Measurements from ENCODE around the gene TPM2.

DNA sequence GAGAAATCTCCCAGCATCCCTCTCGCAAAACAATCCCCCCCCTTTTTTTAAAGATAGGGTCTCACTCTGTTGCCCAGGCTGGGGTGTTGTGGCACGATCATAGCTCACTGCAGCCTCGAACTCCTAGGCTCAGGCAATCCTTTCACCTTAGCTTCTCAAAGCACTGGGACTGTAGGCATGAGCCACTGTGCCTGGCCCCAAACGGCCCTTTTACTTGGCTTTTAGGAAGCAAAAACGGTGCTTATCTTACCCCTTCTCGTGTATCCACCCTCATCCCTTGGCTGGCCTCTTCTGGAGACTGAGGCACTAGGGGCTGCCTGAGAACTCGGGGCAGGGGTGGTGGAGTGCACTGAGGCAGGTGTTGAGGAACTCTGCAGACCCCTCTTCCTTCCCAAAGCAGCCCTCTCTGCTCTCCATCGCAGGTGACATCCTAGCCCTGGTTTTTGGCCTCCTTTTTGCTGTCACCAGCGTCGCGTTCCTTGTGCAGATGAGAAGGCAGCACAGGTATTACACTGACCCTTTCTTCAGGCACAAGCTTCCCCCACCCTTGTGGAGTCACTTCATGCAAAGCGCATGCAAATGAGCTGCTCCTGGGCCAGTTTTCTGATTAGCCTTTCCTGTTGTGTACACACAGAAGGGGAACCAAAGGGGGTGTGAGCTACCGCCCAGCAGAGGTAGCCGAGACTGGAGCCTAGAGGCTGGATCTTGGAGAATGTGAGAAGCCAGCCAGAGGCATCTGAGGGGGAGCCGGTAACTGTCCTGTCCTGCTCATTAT, 9.2 kb downstream of the TPM2 start:
- TF ChIP-seq PPARA (CRISPR knock-in tag; IDR thresholded peaks at IDR 0.05; ENCODE audit: borderline replicate concordance) (no peak), BACH2 (CRISPR knock-in tag; IDR thresholded peaks at IDR 0.05; ENCODE audit: borderline replicate concordance) (no peak), ZFP3 (CRISPR knock-in tag; IDR thresholded peaks at IDR 0.05) (no peak), ZFP30 (CRISPR knock-in tag; IDR thresholded peaks at IDR 0.05) (no peak), ESRRG (CRISPR knock-in tag; IDR thresholded peaks at IDR 0.05) (no peak), RARB (CRISPR knock-in tag; IDR thresholded peaks at IDR 0.05) (no peak), ZNF565 (CRISPR knock-in tag; conservative IDR thresholded peaks at IDR 0.05; ENCODE audit: low read depth) (no peak), ARNTL (CRISPR knock-in tag; IDR thresholded peaks at IDR 0.05; ENCODE audit: borderline replicate concordance, low read depth) (no peak), ZNF70 (CRISPR knock-in tag; IDR thresholded peaks at IDR 0.05) (no peak), ZNF8 (CRISPR knock-in tag; IDR thresholded peaks at IDR 0.05) (no peak)
- TF ChIP-seq, protein P1, sequence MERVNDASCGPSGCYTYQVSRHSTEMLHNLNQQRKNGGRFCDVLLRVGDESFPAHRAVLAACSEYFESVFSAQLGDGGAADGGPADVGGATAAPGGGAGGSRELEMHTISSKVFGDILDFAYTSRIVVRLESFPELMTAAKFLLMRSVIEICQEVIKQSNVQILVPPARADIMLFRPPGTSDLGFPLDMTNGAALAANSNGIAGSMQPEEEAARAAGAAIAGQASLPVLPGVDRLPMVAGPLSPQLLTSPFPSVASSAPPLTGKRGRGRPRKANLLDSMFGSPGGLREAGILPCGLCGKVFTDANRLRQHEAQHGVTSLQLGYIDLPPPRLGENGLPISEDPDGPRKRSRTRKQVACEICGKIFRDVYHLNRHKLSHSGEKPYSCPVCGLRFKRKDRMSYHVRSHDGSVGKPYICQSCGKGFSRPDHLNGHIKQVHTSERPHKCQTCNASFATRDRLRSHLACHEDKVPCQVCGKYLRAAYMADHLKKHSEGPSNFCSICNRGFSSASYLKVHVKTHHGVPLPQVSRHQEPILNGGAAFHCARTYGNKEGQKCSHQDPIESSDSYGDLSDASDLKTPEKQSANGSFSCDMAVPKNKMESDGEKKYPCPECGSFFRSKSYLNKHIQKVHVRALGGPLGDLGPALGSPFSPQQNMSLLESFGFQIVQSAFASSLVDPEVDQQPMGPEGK (CRISPR knock-in tag; IDR thresholded peaks at IDR 0.05; ENCODE audit: borderline replicate concordance): no peak
- TF ChIP-seq, protein P2, sequence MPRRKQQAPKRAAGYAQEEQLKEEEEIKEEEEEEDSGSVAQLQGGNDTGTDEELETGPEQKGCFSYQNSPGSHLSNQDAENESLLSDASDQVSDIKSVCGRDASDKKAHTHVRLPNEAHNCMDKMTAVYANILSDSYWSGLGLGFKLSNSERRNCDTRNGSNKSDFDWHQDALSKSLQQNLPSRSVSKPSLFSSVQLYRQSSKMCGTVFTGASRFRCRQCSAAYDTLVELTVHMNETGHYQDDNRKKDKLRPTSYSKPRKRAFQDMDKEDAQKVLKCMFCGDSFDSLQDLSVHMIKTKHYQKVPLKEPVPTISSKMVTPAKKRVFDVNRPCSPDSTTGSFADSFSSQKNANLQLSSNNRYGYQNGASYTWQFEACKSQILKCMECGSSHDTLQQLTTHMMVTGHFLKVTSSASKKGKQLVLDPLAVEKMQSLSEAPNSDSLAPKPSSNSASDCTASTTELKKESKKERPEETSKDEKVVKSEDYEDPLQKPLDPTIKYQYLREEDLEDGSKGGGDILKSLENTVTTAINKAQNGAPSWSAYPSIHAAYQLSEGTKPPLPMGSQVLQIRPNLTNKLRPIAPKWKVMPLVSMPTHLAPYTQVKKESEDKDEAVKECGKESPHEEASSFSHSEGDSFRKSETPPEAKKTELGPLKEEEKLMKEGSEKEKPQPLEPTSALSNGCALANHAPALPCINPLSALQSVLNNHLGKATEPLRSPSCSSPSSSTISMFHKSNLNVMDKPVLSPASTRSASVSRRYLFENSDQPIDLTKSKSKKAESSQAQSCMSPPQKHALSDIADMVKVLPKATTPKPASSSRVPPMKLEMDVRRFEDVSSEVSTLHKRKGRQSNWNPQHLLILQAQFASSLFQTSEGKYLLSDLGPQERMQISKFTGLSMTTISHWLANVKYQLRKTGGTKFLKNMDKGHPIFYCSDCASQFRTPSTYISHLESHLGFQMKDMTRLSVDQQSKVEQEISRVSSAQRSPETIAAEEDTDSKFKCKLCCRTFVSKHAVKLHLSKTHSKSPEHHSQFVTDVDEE (CRISPR knock-in tag; IDR thresholded peaks at IDR 0.05): no peak
- TF ChIP-seq, protein P3, sequence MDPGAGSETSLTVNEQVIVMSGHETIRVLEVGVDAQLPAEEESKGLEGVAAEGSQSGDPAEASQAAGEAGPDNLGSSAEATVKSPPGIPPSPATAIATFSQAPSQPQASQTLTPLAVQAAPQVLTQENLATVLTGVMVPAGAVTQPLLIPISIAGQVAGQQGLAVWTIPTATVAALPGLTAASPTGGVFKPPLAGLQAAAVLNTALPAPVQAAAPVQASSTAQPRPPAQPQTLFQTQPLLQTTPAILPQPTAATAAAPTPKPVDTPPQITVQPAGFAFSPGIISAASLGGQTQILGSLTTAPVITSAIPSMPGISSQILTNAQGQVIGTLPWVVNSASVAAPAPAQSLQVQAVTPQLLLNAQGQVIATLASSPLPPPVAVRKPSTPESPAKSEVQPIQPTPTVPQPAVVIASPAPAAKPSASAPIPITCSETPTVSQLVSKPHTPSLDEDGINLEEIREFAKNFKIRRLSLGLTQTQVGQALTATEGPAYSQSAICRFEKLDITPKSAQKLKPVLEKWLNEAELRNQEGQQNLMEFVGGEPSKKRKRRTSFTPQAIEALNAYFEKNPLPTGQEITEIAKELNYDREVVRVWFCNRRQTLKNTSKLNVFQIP (CRISPR knock-in tag; IDR thresholded peaks at IDR 0.05; ENCODE audit: borderline replicate concordance, low read depth): no peak
- TF ChIP-seq, protein P4, sequence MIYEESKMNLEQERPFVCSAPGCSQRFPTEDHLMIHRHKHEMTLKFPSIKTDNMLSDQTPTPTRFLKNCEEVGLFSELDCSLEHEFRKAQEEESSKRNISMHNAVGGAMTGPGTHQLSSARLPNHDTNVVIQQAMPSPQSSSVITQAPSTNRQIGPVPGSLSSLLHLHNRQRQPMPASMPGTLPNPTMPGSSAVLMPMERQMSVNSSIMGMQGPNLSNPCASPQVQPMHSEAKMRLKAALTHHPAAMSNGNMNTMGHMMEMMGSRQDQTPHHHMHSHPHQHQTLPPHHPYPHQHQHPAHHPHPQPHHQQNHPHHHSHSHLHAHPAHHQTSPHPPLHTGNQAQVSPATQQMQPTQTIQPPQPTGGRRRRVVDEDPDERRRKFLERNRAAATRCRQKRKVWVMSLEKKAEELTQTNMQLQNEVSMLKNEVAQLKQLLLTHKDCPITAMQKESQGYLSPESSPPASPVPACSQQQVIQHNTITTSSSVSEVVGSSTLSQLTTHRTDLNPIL (CRISPR knock-in tag; IDR thresholded peaks at IDR 0.05; ENCODE audit: low read depth): no peak
